GM08714 (cell line): ENCODE results near the gene KCNG2.

Experiments used
- H3K4me3 ChIP-seq: fragments of 200-500 bp; sonication (Bioruptor generic); 2 replicates; pipeline ENCODE4 v1.5.1; 2014; ENCODE audit warnings: mild to moderate bottlenecking, low read length, inconsistent platforms
- ZNF274 ChIP-seq: IDR thresholded peaks from 2 replicates; pipeline ENCODE4 v1.6.1; 2012; ENCODE audit warnings: mild to moderate bottlenecking, low read depth, low read length

KCNG2 gene

DNA sequence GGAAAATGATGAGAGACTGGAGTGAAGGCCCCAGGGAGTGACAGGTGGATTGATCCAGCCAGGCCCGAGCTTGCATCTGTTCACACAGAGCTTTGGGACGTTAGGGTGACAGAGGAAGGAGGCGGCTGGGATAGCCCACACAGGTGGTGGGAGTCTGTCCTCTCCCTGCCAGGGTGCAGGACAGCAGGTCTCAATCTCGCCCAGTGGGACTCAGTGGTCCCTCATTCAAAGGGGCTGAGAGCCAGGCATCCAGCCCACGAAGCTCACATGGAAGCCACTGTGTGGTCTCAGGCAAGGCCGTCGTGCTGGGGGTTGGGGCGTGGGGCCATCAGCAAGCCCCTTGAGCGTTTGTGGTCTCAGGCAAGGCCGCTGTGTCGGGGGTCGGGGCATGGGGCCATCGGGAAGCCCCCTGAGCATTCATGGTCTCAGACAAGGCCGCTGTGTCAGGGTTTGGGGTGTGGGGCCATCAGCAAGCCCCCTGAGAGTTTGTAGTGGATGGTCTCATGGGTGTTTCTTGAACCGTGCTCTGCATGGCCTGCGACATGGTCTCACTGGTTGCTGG lies 8.3 kb downstream of the KCNG2 start:
- TF ChIP-seq ZNF274 = no peak
- H3K4me3 ChIP-seq = no peak overlapping the region

DNA sequence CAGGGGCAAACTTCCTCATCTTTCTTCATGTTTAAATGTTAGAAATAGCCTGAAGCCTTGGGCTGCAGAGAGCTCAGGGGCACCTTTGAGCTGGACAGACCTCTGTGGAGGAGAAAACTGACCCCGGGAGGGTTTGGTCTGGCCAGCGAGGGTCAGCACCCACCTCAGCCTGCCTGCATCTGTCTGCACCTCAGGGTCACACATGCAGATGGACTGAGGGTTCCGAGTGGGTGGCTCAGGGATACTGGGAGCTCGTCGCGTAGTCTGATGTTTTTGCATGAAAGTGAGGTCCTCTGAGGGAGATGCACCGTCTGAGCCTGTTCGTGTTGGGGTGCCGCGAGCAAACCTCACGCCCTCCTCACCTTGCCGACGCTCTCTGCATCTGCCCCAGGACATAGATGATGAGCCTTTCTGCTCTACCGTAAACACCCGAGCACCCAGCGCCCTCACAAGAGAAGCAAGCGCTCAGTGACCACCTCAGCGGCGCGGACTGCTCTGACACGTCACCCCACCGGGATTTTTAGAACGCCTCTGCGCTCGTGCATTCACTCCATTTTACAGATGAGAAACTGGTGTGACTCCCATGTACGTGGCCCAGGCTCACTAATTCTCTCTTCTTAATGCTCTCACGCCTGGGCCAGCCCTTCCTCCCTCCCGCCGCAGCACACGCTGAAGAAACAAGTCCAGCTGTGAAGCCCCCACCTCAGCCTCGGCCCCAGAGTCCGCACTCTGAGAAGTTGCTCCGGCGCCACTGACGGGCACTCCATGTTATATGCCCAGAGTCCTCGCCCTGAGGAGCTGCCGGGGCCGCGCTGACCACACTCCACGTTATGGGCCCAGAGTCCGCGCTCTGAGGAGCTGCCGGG lies 9.5 kb downstream of the KCNG2 start:
- H3K4me3 ChIP-seq = no peak overlapping the region
- TF ChIP-seq ZNF274 = no peak

DNA sequence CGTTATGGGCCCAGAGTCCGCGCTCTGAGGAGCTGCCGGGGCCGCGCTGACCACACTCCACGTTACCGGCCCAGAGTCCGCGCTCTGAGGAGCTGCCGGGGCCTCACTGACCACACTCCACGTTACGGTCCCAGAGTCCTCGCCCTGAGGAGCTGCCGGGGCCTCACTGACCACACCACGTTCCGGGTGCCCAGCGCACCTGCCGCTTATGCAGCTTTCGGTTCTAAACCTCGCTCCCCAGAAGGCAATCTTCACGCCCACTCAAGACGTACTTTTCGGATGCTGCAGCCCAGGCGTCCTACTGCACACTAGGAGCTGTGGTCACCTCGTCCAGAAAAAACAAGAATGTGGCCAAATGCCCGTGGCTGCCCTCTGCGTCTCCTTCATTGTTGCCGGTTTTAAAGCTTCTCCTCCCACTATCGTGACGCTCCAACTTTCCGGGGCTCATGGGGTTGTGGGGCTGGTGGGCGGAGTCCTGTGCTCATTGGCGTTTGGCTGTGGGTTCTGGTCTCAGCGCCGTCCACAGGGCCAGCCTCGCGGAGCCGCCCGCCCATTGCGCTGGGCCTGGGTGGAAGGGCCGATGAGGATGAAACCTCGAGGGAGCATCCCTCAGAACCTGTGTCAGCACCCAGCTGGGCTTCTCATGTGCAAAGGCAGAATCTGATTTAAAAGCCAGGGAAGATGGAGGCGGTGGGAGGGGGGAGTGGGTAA lies 11.9 kb downstream of the KCNG2 start:
- no peak for TF ChIP-seq ZNF274

DNA sequence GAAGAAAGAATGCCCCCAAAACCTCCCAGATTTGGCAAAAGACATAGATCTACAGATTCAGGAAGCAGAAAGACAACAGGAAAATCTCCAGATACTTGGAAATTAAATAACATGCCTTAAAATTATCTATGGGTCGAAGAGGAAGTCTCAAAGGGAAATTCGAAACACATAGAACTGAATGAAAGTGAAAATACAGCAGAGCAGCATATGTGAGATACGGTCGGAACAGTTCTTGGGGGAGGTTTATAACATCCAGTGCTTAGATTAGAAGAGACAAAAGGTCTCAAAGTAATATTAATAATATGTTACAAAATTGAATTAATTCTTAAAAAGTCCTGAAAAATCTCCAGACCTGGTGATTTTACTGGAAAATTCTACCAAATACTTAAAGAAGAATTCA lies 14.3 kb downstream of the KCNG2 start:
- TF ChIP-seq ZNF274 = no peak
- no peak overlapping the region for H3K4me3 ChIP-seq

More for the DNA sequence above, 11.9 kb downstream of the KCNG2 start:
- H3K4me3 ChIP-seq = no peak overlapping the region

DNA sequence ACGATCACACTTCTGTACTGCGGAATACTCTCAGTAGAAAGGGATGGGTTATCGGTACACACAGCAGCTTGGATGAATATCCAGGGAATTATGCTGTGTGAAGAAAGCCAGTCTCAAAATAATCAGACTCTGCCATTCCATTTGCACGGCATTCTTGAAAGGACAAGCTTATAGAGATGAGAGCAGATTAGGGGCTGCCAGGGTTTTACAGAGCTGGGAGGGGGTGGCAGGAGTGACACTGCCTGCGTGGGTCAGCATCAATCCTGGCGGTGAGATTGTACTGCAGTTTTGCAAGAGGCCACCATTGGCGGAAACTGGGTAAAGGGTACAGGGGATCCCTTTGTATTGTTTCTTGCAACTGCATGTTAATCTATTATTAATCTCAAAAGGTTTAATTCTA lies 16.6 kb downstream of the KCNG2 start:
- H3K4me3 ChIP-seq = no peak overlapping the region
- no peak for TF ChIP-seq ZNF274

DNA sequence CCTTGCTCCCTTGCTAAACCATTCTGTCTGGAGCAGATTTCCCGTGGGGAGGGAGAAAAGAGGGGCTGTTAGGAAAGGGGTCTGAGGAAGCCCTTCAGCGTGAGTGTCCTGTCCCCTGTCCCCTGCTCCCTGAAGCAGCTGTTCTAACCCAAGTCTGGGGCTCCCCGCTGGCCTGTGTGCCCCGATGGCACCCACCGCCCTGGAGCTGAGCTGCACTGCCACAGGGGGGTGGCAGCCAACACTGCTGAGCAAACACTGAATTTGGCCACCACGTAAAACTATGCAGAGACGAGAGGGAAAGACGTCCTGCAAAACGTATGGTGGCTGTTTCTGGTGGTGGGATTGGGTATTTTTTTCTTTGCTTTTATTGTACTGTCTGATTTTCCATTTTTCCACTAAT lies 17.9 kb downstream of the KCNG2 start:
- H3K4me3 ChIP-seq = no peak overlapping the region
- no peak for TF ChIP-seq ZNF274

DNA sequence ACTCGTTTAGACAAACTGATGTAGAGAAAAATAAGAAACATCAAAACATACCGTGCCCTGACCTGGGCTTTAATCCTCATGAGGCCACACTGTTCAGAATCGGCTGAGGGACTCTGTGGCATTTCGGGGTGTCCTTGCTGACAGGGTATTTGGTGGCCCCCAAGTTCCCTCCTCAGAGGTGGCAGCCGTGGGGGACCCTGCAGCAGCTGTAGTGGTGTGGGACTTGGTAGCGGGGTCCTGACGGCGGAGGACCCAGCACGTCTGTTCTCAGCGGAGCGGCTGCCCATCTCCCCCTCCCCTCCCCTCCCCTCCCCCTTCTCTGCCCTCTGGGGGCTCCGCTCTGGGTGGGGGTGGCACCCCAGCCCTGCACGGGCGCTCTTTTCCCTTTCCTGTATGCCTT lies 18.4 kb downstream of the KCNG2 start:
- TF ChIP-seq ZNF274 = no peak
- no peak overlapping the region for H3K4me3 ChIP-seq

DNA sequence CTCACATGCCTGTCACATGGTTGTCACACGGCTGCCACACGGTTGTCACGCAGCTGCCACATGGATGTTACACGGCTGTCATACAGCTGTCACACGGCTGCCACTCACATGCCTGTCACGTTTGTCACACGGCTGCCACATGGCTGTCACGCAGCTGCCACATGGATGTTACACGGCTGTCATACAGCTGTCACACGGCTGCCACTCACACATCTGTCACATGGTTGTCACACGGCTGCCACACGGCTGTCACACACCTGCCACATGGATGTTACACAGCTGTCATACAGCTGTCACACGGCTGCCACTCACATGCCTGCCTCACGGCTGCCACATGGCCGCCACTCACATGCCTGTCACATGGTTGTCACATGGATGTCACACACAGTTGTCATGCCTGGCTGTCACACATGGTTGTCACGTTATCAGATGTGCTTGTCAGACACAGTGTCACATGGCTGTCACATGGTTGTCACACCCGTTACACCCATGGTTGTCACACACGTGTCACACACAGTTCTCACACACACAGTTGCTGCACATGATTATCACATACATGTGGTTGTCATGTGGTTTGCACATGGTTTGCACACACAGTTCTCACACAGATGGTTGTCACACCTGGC lies 19.4 kb downstream of the KCNG2 start:
- no peak overlapping the region for H3K4me3 ChIP-seq
- no peak for TF ChIP-seq ZNF274

DNA sequence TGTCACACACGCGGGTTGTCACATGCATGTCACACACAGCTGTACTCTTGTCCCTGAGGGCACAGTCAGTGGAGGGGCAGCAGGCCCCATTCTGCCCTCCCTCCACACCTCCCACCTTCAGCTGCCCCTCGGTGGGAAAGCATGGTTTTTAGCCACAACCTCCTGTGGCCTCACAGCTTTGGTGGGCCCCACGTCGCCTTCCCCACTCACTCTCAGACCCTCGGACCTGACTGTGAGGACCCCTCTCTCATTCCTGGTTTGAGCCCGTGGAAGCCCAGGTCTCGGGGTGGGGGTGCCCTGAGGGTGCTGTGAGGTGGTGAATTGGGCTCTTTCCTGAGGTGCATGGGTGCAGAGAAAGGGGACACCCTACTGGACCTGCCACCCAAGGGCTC lies 19.9 kb downstream of the KCNG2 start:
- H3K4me3 ChIP-seq = no peak overlapping the region
- no peak for TF ChIP-seq ZNF274

GRCh38 chr18:79818036-79818435 lies 20.3 kb downstream of the KCNG2 start:
- TF ChIP-seq ZNF274 = no peak
- no peak overlapping the region for H3K4me3 ChIP-seq

- H3K4me3 ChIP-seq = no peak overlapping the region
- no peak for TF ChIP-seq ZNF274
Observed at GRCh38 chr18:79818631-79819030, 20.9 kb downstream of the KCNG2 start.

- no peak overlapping the region for H3K4me3 ChIP-seq
- no peak for TF ChIP-seq ZNF274
Observed at GRCh38 chr18:79819064-79819967, 21.6 kb downstream of the KCNG2 start.

GRCh38 chr18:79819968-79820351 lies 22.2 kb downstream of the KCNG2 start:
- no peak overlapping the region for H3K4me3 ChIP-seq
- TF ChIP-seq ZNF274 = no peak

DNA sequence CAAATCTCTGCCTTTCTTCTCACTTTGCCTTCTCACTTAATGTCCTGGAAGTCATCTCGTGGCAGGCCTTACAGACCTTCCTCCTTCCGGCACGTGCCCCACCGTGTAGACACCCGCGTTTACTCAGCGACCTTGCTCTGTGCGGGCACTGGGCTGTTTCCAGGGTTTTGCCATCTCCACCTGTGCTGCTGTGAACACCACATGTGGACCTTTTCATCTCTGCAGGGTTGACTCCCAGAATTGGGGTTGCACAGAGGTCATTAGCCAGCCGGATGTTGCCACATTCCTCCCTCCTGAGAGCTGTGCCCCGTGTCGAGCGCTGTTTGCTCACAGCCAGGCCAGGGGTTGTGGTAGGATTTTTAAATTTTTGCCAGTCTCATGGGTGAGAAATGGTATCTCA lies 25.4 kb downstream of the KCNG2 start:
- TF ChIP-seq ZNF274 = no peak
- H3K4me3 ChIP-seq = no peak overlapping the region
